Measurements from ENCODE around the gene SLMAP.

DNA sequence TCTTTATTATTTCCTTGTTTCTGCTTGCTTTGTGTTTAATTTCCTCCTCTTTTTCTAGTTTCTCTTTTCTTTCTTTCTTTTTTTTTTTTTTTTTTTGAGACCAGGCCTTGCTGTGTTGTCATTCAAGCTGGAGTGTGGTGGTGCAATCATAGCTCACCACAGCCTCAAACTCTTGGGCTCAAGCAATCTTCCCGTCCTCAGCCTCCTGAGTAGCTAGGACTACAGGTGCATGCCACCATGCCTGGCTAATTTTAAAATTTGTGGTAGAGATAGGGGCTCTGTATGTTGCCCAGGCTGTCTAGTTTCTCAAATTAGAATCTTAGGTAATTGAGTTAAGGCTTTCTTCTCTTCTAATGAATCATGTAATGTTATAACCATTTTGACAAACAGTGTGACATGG lies 22.4 kb downstream of the SLMAP start:
- TF ChIP-seq GATA3 (IDR thresholded peaks at IDR 0.05; ENCODE audit: low read depth, low read length), result no peak
- TF ChIP-seq GATA2 (IDR thresholded peaks at IDR 0.05; ENCODE audit: low read depth, low read length), result no peak

Data from SH-SY5Y (cell line).